ENCODE measurements around the gene DICER1.

Gene DICER1

DNA sequence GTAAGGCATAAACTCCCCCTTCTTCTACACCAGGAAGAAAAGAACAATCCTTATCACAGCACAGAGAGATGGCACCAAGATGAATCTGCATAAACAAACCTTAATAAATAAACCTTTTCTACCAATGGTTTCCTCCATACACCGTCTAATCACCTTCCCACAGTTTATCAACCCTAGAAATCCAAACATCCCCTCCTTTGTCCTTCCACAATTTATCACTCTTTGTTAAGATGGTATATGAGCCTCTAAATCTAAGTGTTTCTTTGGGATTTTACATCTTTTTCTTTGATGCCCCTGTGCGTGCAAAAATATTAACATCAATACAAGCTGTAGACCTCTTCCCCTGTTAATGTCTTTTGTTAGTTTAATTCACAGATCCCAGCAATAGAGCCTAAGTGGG, 12.5 kb downstream of the DICER1 start:
- TF ChIP-seq GATA2 (IDR thresholded peaks at IDR 0.05; ENCODE audit: low read depth, low read length): no peak
- TF ChIP-seq GATA3 (IDR thresholded peaks at IDR 0.05; ENCODE audit: low read depth, low read length): no peak

DNA sequence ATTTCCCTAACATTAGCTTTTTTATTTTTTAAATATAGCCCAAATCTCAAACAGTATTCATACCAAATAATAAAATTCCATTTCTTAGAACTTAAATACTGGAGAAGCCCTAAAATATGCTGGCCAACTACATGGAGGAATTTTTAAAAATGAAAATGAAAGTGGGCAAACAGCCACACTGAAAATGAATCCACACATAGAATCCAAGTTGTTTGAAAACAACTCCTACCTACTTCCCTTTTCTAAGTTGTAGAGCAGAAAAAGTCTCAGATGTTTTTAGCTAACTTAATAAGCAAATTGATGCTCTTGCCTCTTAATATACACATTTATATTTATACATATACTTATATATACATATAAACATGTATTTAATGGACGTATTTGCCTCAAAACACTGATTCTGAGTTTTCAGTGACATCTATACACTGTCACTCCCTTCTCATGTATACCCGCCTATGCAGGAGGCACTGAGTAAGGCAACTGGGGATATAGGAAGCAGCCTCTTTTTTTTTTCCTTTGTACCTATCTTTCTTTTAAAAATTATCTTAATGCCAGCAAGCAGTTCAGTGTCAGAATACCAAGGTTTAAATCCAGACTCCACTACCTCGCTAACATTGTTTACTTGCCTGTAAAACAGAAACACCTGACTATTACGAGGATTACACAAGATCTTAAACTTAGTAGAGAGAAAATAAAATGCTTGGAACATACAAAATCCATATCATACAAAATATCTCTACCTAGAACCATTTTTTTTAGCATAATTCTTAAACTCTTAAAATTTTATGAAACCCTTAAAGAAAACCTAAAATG, 13.3 kb downstream of the DICER1 start:
- TF ChIP-seq GATA2 (IDR thresholded peaks at IDR 0.05; ENCODE audit: low read depth, low read length) (no peak), GATA3 (IDR thresholded peaks at IDR 0.05; ENCODE audit: low read depth, low read length) (no peak)

DNA sequence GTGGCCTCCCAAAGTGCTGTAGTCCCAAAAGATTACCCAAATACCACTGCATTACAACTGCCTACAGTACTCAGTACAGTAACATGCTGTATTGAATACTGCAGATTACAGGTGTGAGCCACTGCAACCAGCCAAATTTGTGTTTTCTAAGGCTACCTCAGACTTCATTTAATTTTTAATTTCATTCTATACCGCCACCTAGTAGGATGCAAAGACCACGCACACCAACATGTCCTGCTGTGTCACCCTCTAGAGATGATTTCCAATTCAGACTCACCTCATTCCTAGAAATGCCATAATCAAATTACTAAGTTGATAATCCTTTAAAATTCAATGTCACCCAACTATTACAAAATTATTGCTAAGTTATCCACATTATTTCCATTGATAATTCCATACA, 15.1 kb downstream of the DICER1 start:
- TF ChIP-seq GATA2 (IDR thresholded peaks at IDR 0.05; ENCODE audit: low read depth, low read length) (no peak), GATA3 (IDR thresholded peaks at IDR 0.05; ENCODE audit: low read depth, low read length) (no peak)

DNA sequence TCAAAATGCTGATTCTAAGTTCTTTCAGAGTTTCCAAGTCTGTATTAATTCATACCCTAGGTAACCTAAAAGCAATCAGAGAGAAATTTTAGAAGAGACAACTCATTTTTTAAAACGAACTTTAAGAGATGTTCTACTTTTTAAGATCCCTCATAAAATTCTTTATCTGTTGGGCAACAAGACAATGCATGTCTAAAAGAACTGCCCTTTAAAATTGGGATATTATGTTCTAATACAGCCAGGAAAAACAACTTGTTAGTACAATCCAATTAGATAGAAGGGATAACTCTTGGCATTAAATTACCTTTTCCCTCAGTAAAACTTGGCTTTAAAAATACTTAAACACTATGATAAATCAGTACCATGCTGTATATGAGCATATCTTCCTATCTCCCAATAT, 15.6 kb downstream of the DICER1 start:
- no peak for TF ChIP-seq GATA2 (IDR thresholded peaks at IDR 0.05; ENCODE audit: low read depth, low read length)
- TF ChIP-seq GATA3 (IDR thresholded peaks at IDR 0.05; ENCODE audit: low read depth, low read length): no peak

DNA sequence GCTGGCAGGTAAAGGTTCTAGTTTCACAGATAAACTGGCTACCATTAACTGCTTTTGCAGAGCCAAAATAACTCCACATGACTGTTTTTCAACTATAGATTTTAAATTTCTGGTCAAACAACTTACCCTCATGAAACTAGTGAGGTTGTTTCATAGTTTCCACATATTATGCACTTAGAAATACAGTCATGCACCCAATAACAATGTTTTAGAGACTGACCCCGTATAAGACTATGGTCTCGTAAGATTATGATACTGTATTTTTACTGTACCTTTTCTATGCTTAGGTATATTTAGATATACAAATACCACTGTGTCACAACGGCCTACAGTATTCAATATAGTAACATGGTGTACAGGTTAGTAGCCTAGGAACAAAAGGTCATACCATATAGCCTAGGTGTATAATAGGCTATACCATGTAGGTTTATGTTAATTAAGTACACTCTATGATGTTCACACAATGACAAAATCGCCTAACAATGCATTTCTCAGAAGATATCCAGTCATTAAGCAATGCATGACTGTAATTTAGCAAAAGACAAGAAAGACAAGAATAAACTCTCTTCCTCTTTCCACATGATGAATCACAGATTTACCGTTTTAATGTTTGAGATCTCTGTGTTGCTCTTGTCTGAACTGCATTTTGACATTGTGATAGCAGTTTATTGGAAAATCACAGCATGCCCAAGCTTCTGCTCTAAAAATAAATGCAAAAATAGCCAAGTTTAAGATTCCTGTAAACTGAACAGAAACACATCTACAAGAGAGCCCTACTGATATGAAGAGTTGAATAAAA, 17.1 kb downstream of the DICER1 start:
- TF ChIP-seq GATA3 (IDR thresholded peaks at IDR 0.05; ENCODE audit: low read depth, low read length): no peak
- no peak for TF ChIP-seq GATA2 (IDR thresholded peaks at IDR 0.05; ENCODE audit: low read depth, low read length)

DNA sequence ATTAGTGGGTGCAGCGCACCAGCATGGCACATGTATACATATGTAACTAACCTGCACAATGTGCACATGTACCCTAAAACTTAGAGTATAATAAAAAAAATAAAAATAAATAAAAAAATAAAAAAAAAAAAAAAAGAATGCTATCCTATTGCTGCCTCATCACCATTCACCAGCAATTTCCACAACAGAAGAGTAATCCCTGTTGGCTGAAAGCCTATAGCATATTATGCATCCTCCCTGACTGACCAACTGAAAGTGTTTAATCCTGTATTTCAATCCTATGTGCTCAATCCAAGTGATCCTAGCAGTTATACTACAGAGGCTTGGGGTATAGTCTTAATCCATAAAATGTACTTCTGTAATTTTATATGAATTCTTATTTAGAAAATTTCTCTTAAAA, 18.5 kb downstream of the DICER1 start:
- TF ChIP-seq GATA2 (IDR thresholded peaks at IDR 0.05; ENCODE audit: low read depth, low read length): no peak
- TF ChIP-seq GATA3 (IDR thresholded peaks at IDR 0.05; ENCODE audit: low read depth, low read length): no peak

DNA sequence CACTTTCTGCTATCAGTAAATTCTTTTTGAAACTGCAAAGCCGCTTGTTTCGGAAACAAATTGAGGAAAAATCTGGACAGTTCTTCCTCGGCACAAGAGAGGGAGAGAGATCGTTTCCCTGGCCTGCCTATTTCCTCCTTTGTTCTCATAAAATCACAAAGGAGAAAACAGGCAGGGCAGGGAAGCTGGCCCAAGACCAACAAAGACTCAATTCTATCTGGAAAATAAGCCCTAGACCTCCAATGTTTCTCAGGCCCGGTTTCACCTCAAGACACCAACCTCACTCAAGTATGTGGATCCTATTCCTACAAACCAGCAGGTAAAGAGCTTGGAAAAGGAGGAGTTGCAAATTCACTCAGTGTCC, 19.5 kb downstream of the DICER1 start:
- TF ChIP-seq GATA2 (IDR thresholded peaks at IDR 0.05; ENCODE audit: low read depth, low read length): no peak
- TF ChIP-seq GATA3 (IDR thresholded peaks at IDR 0.05; ENCODE audit: low read depth, low read length): no peak

DNA sequence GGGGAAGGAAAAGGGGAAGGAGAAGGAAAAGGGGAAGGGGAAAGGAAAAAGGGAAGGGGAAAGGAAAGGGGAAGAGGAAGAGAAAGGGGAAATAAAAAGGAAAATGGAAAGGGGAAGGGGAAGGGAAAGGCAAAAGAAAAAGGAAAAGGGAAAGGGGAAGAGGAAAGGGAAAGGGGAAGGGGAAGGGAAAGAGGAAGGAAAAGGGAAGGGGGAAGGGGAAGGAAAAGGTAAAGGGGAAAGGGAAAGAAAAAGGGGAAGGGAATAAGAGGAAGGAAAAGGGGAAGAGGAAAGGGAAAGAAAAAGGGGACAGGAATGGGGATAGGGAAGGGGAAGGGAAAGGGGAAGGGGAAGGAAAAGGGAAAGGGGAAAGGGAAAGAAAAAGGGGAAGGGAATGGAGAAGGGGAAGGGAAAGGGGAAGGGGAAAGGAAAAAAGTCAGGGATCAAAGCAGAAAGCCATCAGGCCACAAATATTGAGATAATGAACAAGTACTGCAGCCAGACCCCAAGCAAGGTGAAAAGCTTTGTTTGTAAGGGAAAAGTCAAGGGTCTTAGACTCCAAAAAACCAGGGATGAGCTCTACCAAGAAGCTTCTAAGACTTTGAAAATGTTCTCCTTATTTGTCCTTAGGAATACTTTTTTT, 20.0 kb downstream of the DICER1 start:
- TF ChIP-seq GATA2 (IDR thresholded peaks at IDR 0.05; ENCODE audit: low read depth, low read length) (no peak), GATA3 (IDR thresholded peaks at IDR 0.05; ENCODE audit: low read depth, low read length) (no peak)

DNA sequence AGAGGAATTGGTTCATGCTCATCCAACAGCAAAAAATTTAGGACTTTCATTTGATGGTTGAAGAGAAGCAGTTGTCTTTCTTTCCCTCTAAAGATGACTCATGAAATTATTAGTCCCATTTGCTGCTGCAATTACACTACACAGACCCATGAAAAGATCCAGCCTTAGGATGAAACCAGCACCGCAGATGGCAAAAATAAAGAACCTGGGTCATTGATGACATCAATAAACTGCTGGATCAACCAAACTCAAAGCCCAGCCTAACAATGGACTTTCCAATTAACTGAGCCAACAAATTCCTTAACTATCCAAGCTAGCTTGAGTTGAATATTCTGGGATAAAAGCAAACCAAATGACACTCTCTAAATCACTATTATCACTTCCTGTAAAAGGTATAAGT, 20.7 kb downstream of the DICER1 start:
- TF ChIP-seq GATA3 (IDR thresholded peaks at IDR 0.05; ENCODE audit: low read depth, low read length) (no peak), GATA2 (IDR thresholded peaks at IDR 0.05; ENCODE audit: low read depth, low read length) (no peak)

DNA sequence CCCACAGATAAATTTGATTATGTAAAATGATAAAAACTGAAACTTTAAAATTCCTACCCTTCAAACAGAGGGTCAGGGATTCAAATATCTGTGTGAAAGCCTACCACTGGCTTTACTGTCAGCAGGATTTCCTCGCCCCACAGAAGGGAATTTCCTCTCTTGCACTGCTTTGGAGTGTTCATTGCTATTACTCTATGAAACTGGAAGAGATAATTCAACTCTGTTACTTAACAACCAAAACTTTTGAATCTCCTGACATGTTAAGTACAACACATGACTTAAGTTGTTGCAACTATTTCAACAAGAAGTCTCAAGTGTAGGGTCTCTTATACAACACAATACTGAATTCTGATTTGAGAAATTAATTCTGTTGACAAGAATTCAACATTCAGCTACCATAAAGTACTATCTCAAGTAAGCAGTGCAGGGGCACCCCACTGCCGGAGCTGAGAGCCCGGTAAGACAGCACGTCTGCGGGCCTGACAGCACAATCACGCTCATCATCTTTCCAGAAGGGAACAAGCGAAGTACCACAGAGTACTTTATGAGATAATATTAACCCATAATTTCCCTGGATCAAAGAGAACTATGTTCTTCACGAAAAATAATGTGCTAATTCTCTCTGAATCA, 22.9 kb downstream of the DICER1 start:
- TF ChIP-seq GATA3 (IDR thresholded peaks at IDR 0.05; ENCODE audit: low read depth, low read length): no peak

DNA sequence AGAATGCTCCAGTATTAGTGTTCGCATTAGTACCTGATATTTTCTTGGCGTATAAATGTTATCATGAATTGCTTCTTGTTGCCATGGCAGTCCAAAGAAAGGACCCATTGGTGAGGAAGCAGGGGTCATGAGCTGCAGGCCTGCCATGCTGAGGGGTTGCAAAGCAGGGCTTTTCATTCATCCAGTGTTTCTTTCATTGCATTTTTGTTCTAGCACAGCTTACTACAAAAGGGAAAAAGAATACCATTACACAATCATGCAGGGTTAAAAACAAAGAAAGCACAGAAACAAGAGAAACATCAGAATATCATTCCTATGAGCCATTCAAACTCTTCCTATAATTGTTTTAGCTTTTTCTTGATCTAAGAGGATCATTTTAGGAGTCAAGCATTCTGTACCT, 24.0 kb downstream of the DICER1 start:
- TF ChIP-seq GATA3 (IDR thresholded peaks at IDR 0.05; ENCODE audit: low read depth, low read length) (no peak), GATA2 (IDR thresholded peaks at IDR 0.05; ENCODE audit: low read depth, low read length) (no peak)

DNA sequence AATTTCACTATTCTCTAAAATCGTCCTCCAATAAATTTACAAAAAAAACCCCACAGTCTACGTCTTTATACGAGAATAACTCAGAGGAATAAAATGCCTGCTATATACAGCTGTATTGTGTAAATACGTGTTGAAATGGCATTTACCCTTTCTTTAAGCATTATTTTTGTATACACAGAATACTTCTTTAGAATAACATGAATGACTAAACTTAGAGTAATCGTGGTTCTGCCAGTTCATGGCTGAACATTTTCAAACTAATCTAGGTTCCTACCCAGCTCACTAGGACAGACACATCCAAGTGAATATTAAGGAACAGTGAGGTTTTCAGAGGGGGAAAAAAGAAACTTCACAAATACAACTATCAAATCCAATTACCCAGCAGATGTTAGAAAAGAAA, 24.6 kb downstream of the DICER1 start:
- TF ChIP-seq GATA2 (IDR thresholded peaks at IDR 0.05; ENCODE audit: low read depth, low read length) (no peak), GATA3 (IDR thresholded peaks at IDR 0.05; ENCODE audit: low read depth, low read length) (no peak)

DNA sequence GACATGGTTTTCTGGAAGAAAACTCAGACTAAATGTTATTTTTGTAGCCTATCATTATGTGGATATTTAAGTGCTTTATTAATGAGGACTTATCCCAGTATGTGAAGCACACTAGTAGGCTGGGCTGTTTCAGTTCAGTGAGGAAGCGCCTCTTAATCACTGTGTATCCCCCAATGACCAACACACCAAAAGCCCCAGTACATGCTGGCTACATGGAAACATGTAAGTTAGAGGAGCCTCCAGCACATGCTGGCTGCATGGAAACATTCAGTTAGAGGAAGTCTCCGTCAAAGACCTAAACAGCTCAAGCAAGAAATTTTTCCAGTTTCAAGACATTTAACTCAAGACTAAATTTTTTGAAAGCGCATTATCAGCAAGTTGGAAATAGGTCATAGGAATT, 26.8 kb downstream of the DICER1 start:
- no peak for TF ChIP-seq GATA3 (IDR thresholded peaks at IDR 0.05; ENCODE audit: low read depth, low read length)
- no peak for TF ChIP-seq GATA2 (IDR thresholded peaks at IDR 0.05; ENCODE audit: low read depth, low read length)

DNA sequence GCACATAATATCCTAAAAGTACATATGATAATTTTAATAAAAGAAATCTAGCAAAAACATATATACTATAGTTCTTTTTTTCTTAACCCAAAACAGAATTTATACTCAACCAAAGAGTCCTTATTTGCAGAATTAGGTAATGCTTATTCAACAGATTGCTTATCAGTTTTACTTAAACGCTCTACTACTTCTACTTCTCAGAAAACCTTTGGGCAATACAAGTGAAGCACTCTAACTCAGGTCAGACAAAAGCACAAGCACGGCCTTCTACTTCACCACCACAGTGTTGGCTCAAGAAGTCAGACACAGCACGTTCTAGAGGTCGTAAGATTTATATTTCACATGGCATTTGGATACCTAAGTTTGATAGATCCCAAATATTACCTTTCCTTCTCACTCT, 29.2 kb downstream of the DICER1 start:
- TF ChIP-seq GATA2 (IDR thresholded peaks at IDR 0.05; ENCODE audit: low read depth, low read length) (no peak), GATA3 (IDR thresholded peaks at IDR 0.05; ENCODE audit: low read depth, low read length) (no peak)

Measured in SH-SY5Y (cell line).